H54 (cell line): ENCODE measurements around the gene GIPC1.
"Not testable (repeated sequence)": the region's sequence is repeated elsewhere in the genome, so short reads cannot be mapped to it uniquely, and the experiment has no call there.

Experiments
- DNase-seq: peaks from one replicate; pipeline ENCODE4 v3.0.0; 2011; ENCODE audit warnings: low spot score, mixed read lengths; ENCODE audit not compliant: insufficient read length
- FAIRE-seq: peaks from 3 replicates; lab custom pipeline; 2011; peaks lifted over from hg19 to GRCh38; lab: Jason Lieb, UNC
- POLR2A ChIP-seq: IDR thresholded peaks from 2 replicates; pipeline ENCODE4 v1.6.1; 2011; ENCODE audit warnings: low read depth, mild to moderate bottlenecking, low read length

GIPC1 gene

GRCh38 chr19:14475251-14476073 lies 20.5 kb downstream of the GIPC1 start, which contains the start of gene PTGER1:
Gene PTGER1 (minus strand): TSS chr19:14475354. CDS start chr19:14474320, 1,034 bp downstream.
- TF ChIP-seq POLR2A = no peak
- FAIRE-seq (no peak), DNase-seq (no peak)

GRCh38 chr19:14474827-14475226 lies 21.1 kb downstream of the GIPC1 start:
- FAIRE-seq (no peak), DNase-seq (no peak)
- TF ChIP-seq POLR2A = no peak

- DNase-seq (no peak), FAIRE-seq (no peak)
- TF ChIP-seq POLR2A = no peak
Observed at GRCh38 chr19:14473978-14474578, 21.8 kb downstream of the GIPC1 start.

- FAIRE-seq = no peak
- TF ChIP-seq POLR2A = no peak
- no peak for DNase-seq
Observed at GRCh38 chr19:14473073-14473977, 22.6 kb downstream of the GIPC1 start.

- no peak for TF ChIP-seq POLR2A
- DNase-seq = no peak
- no peak for FAIRE-seq
Observed at GRCh38 chr19:14472202-14472938, 23.6 kb downstream of the GIPC1 start.

- FAIRE-seq = no peak
- DNase-seq = no peak
- no peak for TF ChIP-seq POLR2A
Observed at GRCh38 chr19:14471436-14472187, 24.3 kb downstream of the GIPC1 start.

GRCh38 chr19:14470031-14470876 lies 25.7 kb downstream of the GIPC1 start:
- FAIRE-seq = no peak
- DNase-seq = no peak

GRCh38 chr19:14467816-14468215 lies 28.1 kb downstream of the GIPC1 start:
- DNase-seq = no peak
- no peak for TF ChIP-seq POLR2A
- no peak for FAIRE-seq

More at GRCh38 chr19:14470031-14470876, 25.7 kb downstream of the GIPC1 start:
- no peak for TF ChIP-seq POLR2A

- DNase-seq = no peak
- no peak for TF ChIP-seq POLR2A
- no peak for FAIRE-seq
Observed at GRCh38 chr19:14467391-14467790, 28.5 kb downstream of the GIPC1 start.

- DNase-seq (no peak), FAIRE-seq (no peak)
- TF ChIP-seq POLR2A = no peak
Observed at GRCh38 chr19:14463747-14464146, 32.2 kb downstream of the GIPC1 start.

- DNase-seq, FAIRE-seq: not testable (repeated sequence)
Observed at GRCh38 chr19:14462401-14462800, 33.5 kb downstream of the GIPC1 start.

GRCh38 chr19:14460935-14461334 lies 35.0 kb downstream of the GIPC1 start:
- FAIRE-seq (no peak), DNase-seq (no peak)
- no peak for TF ChIP-seq POLR2A
